ENCODE measurements around the gene SFRP2. TPM values are rescaled to one million over a fixed set of nuclear protein-coding genes. Genes with fewer than 3 reads are reported as not detected.

SFRP2 gene
- total RNA-seq, 4 donors from 2014 or later: 12.3 to 36.5 (median 21.2) TPM

DNA sequence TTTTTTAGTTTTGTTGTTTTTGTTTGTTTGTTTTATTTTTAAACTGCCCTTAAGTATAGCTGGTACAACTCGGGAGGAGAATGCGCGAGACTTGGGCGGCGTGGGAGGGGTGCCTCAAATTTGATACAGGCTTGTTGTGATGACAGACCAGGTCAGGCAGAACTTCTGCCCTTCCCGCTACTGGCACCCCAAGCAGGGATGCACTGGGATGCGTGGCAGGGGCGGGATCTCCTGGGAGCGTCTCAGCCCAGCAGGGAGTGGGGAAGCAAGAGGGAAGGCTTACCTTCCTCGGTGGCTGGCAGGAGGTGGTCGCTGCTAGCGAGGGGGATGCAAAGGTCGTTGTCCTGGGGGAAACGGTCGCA is 851 bp downstream of the SFRP2 start:
- H3K4me3 ChIP-seq: peak overlapping the region in 1 of 2 donors; percentile 52

DNA sequence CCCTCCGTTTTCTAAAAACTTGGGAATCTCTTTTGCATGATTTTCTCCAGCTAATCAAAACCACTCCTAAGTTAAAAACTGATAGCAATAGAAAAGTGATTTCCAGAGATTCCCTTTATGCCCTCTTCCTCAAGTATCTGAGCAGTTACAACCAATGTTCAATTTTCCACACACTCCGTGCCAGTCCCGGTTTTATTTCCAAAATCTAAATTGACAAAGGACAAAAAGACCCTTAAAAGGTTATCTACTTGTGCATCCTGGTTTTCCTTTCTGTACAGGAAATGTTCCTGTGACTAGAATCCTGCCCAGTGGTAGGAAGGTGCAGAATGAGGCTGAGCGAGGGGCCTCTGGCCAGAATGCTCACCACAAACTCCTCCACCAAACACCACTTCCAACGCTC is 1.3 kb downstream of the SFRP2 start:
- Histone ChIP-seq H3K36me3 (no peaks in the 10 kb centered on the region), H3K4me1 (peaks cover 0 to 43% (median 17%) of the 10 kb centered on the region in 3 donors), H3K9me3 (no peaks in the 10 kb centered on the region), H3K27ac (peak overlapping the region in 1 of 4 donors; percentile 75), H3K4me3 (peak overlapping the region in 1 of 2 donors; percentile 52), H3K27me3 (peaks cover 65% of the 10 kb centered on the region)
- no peak for ATAC-seq
- no peak for TF ChIP-seq POLR2AphosphoS5 (IDR thresholded peaks at IDR 0.05)
- no peak for TF ChIP-seq POLR2A (IDR thresholded peaks at IDR 0.05)
- TF ChIP-seq, protein P1, sequence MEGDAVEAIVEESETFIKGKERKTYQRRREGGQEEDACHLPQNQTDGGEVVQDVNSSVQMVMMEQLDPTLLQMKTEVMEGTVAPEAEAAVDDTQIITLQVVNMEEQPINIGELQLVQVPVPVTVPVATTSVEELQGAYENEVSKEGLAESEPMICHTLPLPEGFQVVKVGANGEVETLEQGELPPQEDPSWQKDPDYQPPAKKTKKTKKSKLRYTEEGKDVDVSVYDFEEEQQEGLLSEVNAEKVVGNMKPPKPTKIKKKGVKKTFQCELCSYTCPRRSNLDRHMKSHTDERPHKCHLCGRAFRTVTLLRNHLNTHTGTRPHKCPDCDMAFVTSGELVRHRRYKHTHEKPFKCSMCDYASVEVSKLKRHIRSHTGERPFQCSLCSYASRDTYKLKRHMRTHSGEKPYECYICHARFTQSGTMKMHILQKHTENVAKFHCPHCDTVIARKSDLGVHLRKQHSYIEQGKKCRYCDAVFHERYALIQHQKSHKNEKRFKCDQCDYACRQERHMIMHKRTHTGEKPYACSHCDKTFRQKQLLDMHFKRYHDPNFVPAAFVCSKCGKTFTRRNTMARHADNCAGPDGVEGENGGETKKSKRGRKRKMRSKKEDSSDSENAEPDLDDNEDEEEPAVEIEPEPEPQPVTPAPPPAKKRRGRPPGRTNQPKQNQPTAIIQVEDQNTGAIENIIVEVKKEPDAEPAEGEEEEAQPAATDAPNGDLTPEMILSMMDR (IDR thresholded peaks at IDR 0.05): no peak
- TF ChIP-seq EP300 (IDR thresholded peaks at IDR 0.05): no peak
- 36 to 55% methylated on average over 4 to 5 of the region's 5 CpGs for WGBS, 2 donors (ENCODE audit: low coverage in 1 of 2)

More for the DNA sequence above, 851 bp downstream of the SFRP2 start:
- peaks cover 0 to 46% (median 17%) of the 10 kb centered on the region in 3 donors for H3K4me1 ChIP-seq
- H3K27me3 ChIP-seq: peaks cover 70% of the 10 kb centered on the region
- H3K36me3 ChIP-seq: no peaks in the 10 kb centered on the region
- TF ChIP-seq, protein P1 (IDR thresholded peaks at IDR 0.05): no peak
- TF ChIP-seq POLR2AphosphoS5 (IDR thresholded peaks at IDR 0.05) (no peak), EP300 (IDR thresholded peaks at IDR 0.05) (no peak), POLR2A (IDR thresholded peaks at IDR 0.05) (no peak)
- WGBS, 2 donors (ENCODE audit: low coverage in 1 of 2): 20 to 26% methylated on average over 1 to 7 of the region's 15 CpGs
- no peak for ATAC-seq
- no peaks in the 10 kb centered on the region for H3K9me3 ChIP-seq
- peak overlapping the region in 3 of 4 donors; percentile 54 to 75 (median 64) for H3K27ac ChIP-seq

DNA sequence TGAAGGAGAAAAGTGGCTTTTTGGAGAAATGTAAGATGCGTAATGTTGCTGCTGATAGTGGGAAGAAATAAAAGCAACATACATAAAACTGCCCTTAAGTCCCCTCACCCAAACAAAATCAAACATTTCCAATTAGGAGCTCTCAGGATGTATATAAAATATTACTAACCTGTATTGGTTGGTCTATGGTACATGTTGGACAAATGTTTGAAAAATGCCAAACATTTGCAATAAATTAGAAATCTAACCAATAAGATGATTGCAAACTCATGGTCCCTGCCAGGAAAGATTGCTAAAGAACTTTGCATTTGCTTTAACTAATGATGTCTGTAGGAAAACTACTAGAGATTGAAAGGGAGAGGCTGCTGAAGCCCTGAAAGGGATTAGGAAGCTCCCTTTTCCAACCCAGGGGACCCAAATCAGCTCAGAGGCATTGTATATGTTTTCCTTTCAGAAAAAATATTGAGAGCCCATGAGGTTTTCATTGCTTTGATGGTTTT is 1.8 kb downstream of the SFRP2 start:
- Histone ChIP-seq H3K27me3 (peaks cover 61% of the 10 kb centered on the region), H3K4me1 (peaks cover 0 to 39% (median 17%) of the 10 kb centered on the region in 3 donors), H3K36me3 (no peaks in the 10 kb centered on the region), H3K9me3 (no peaks in the 10 kb centered on the region), H3K4me3 (peak overlapping the region in 1 of 2 donors; percentile 52), H3K27ac (no peak overlapping the region)
- WGBS, 2 donors (ENCODE audit: low coverage in 1 of 2): 77 to 81% methylated on average over 1 of the region's 1 CpG
- ATAC-seq: no peak
- no peak for TF ChIP-seq EP300 (IDR thresholded peaks at IDR 0.05)
- TF ChIP-seq POLR2A (IDR thresholded peaks at IDR 0.05): no peak
- no peak for TF ChIP-seq POLR2AphosphoS5 (IDR thresholded peaks at IDR 0.05)
- TF ChIP-seq, protein P1 (IDR thresholded peaks at IDR 0.05): no peak

DNA sequence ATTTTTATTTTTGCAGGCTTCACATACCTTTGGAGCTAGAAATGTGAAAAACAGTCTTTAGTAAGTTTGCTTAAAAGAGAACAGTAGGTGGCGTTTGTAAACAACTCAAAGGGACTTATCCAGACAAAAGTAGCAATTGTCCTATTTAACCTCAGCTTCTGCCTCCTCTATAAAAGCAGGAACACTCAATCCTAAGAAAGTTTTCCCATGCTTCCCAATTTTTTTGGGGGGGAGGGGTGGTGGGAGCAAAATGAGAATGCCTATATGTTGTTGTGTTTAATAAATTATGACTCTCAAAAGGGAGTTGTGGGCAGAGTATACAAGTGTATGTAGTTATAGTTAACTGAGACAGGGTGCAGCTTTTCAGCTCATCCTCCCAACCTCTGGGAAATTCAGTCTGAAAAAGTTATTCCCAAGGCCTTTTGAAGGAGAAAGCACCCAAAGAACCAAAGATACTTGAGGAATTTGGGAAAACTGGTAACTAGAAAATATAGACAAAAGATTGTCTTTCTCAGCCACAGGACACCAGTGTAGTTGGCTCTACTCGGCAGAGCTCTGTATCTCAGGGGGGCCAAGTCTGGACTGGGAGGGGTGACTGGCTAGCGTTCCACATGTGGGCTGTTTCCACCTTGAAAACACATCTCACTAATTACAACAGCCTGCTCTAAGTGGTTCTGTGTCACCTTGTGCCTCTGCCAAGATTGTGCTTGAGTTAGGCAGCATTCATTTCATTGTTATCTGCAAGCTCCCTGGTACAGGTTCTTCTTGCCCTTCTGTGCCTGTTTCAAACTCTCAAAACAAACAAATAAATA is 2.8 kb downstream of the SFRP2 start:
- Histone ChIP-seq H3K27ac (peak overlapping the region in 1 of 4 donors; percentile 32), H3K4me3 (peak overlapping the region in 1 of 2 donors; percentile 17), H3K4me1 (peaks cover 0 to 29% (median 11%) of the 10 kb centered on the region in 3 donors), H3K9me3 (no peaks in the 10 kb centered on the region), H3K27me3 (peaks cover 51% of the 10 kb centered on the region), H3K36me3 (no peaks in the 10 kb centered on the region)
- no peak for ATAC-seq
- no peak for TF ChIP-seq EP300 (IDR thresholded peaks at IDR 0.05)
- TF ChIP-seq, protein P1 (IDR thresholded peaks at IDR 0.05): peak in 3 of 4 experiments; percentile 35 to 41 (median 37)
- TF ChIP-seq POLR2A (IDR thresholded peaks at IDR 0.05): no peak
- TF ChIP-seq POLR2AphosphoS5 (IDR thresholded peaks at IDR 0.05): no peak
- WGBS, 2 donors (ENCODE audit: low coverage in 1 of 2): 0 to 18% methylated on average over 2 to 3 of the region's 3 CpGs
